ENCODE data around the gene MVK.

Gene MVK

GRCh38 chr12:109608270-109608669, 34.7 kb downstream of the MVK start:
- no peak for DNase-seq (ENCODE audit: low read depth in 2 of 2)

GRCh38 chr12:109608793-109609192, 35.2 kb downstream of the MVK start:
- no peak for DNase-seq (ENCODE audit: low read depth in 2 of 2)

- DNase-seq (ENCODE audit: low read depth in 2 of 2): no peak
Observed at GRCh38 chr12:109609342-109609741, 35.7 kb downstream of the MVK start.

GRCh38 chr12:109610523-109610922, 36.9 kb downstream of the MVK start:
- DNase-seq (ENCODE audit: low read depth in 2 of 2): no peak

- DNase-seq (ENCODE audit: low read depth in 2 of 2): no peak
Observed at GRCh38 chr12:109611223-109611622, 37.6 kb downstream of the MVK start.

- no peak for DNase-seq (ENCODE audit: low read depth in 2 of 2)
Observed at GRCh38 chr12:109612003-109612402, 38.4 kb downstream of the MVK start.

- no peak for DNase-seq (ENCODE audit: low read depth in 2 of 2)
Observed at GRCh38 chr12:109612975-109613502, 39.4 kb downstream of the MVK start.

GRCh38 chr12:109613649-109614455, 40.3 kb downstream of the MVK start:
- no peak for DNase-seq (ENCODE audit: low read depth in 2 of 2)

- no peak for DNase-seq (ENCODE audit: low read depth in 2 of 2)
Observed at GRCh38 chr12:109615556-109616229, 42.1 kb downstream of the MVK start.

- no peak for DNase-seq (ENCODE audit: low read depth in 2 of 2)
Observed at GRCh38 chr12:109617491-109617890, 43.9 kb downstream of the MVK start.

GRCh38 chr12:109618082-109618481, 44.5 kb downstream of the MVK start:
- no peak for DNase-seq (ENCODE audit: low read depth in 2 of 2)

GRCh38 chr12:109619002-109619604, 45.5 kb downstream of the MVK start:
- no peak for DNase-seq (ENCODE audit: low read depth in 2 of 2)

- no peak for DNase-seq (ENCODE audit: low read depth in 2 of 2)
Observed at GRCh38 chr12:109621211-109621694, 47.7 kb downstream of the MVK start.

- DNase-seq (ENCODE audit: low read depth in 2 of 2): no peak
Observed at GRCh38 chr12:109621901-109622364, 48.3 kb downstream of the MVK start.

GRCh38 chr12:109624467-109624866, 50.9 kb downstream of the MVK start:
- no peak for DNase-seq (ENCODE audit: low read depth in 2 of 2)

GRCh38 chr12:109625131-109625559, 51.6 kb downstream of the MVK start:
- DNase-seq (ENCODE audit: low read depth in 2 of 2): no peak

- no peak for DNase-seq (ENCODE audit: low read depth in 2 of 2)
Observed at GRCh38 chr12:109625749-109626377, 52.3 kb downstream of the MVK start.

- DNase-seq (ENCODE audit: low read depth in 2 of 2): no peak
Observed at GRCh38 chr12:109626378-109627115, 53.0 kb downstream of the MVK start.

GRCh38 chr12:109627633-109628032, 54.0 kb downstream of the MVK start:
- no peak for DNase-seq (ENCODE audit: low read depth in 2 of 2)

- no peak for DNase-seq (ENCODE audit: low read depth in 2 of 2)
Observed at GRCh38 chr12:109630107-109630506, 56.5 kb downstream of the MVK start.

GRCh38 chr12:109630815-109631214, 57.2 kb downstream of the MVK start:
- no peak for DNase-seq (ENCODE audit: low read depth in 2 of 2)
